IMR-90 (cell line): ENCODE measurements around the gene EMC8.

Experiments
- CEBPB ChIP-seq: IDR thresholded peaks from 2 replicates; pipeline ENCODE4 v1.6.1; 2012; ENCODE audit warnings: low read depth, low read length, improper control_type of control experiment
- MAFK ChIP-seq: IDR thresholded peaks from 2 replicates; pipeline ENCODE4 v1.6.1; 2012; ENCODE audit warnings: low read depth, low read length, improper control_type of control experiment
- MAZ ChIP-seq: IDR thresholded peaks from 2 replicates; pipeline ENCODE4 v1.6.1; 2012; ENCODE audit warnings: low read depth, mild to moderate bottlenecking, low read length, improper control_type of control experiment, moderate library complexity, borderline replicate concordance
- NFE2L2 ChIP-seq: fragments of 150-350 bp; IDR thresholded peaks from 2 replicates; pipeline ENCODE4 v1.6.1; 2016; ENCODE audit warnings: low read depth, mild to moderate bottlenecking, low read length
- POLR2A ChIP-seq: IDR thresholded peaks from 2 replicates; pipeline ENCODE4 v1.6.1; 2012; ENCODE audit warnings: mild to moderate bottlenecking, low read depth, low read length
- RAD21 ChIP-seq: IDR thresholded peaks from 2 replicates; pipeline ENCODE4 v1.6.1; 2012; ENCODE audit warnings: low read length, improper control_type of control experiment
- RCOR1 ChIP-seq: IDR thresholded peaks from 2 replicates; pipeline ENCODE4 v1.6.1; 2012; ENCODE audit warnings: mild to moderate bottlenecking, low read length, improper control_type of control experiment; ENCODE audit not compliant: insufficient replicate concordance
- TF ChIP-seq, protein P1 (sequence below): conservative IDR thresholded peaks from 2 replicates; pipeline ENCODE4 v1.5.1; 2012; ENCODE audit warnings: mild to moderate bottlenecking, low read depth, low read length, improper control_type of control experiment
- TF ChIP-seq, protein P2 (sequence below): fragments of 150-350 bp; IDR thresholded peaks from 2 replicates; pipeline ENCODE4 v1.6.1; 2017; ENCODE audit warnings: mild to moderate bottlenecking, antibody characterized with exemption, low read length, low read depth

DNA sequence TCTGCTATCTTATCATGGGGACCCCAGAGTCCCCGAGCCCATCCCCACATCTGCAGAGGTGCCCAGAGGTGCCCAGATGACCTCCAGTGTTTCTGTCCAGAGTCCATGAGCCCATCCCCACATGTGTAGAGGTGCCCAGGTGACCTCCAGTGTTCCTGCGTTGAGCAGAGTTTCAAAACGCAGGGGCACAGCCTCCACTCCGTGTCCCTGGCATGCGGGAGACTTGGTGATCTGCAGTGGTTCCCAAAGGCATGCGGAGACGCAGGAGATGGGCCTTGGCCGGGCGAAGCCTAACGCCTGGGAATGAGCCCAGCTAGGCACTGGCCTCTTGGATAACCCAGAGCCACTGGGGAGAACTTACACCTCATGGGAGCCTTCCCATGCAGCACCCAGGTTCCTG, 41.5 kb upstream of the EMC8 start:
- TF ChIP-seq, protein P1, sequence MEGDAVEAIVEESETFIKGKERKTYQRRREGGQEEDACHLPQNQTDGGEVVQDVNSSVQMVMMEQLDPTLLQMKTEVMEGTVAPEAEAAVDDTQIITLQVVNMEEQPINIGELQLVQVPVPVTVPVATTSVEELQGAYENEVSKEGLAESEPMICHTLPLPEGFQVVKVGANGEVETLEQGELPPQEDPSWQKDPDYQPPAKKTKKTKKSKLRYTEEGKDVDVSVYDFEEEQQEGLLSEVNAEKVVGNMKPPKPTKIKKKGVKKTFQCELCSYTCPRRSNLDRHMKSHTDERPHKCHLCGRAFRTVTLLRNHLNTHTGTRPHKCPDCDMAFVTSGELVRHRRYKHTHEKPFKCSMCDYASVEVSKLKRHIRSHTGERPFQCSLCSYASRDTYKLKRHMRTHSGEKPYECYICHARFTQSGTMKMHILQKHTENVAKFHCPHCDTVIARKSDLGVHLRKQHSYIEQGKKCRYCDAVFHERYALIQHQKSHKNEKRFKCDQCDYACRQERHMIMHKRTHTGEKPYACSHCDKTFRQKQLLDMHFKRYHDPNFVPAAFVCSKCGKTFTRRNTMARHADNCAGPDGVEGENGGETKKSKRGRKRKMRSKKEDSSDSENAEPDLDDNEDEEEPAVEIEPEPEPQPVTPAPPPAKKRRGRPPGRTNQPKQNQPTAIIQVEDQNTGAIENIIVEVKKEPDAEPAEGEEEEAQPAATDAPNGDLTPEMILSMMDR: no peak
- no peak for TF ChIP-seq POLR2A
- no peak for TF ChIP-seq MAFK
- TF ChIP-seq NFE2L2: no peak
- TF ChIP-seq MAZ: no peak
- TF ChIP-seq RCOR1: no peak
- TF ChIP-seq RAD21: no peak
- TF ChIP-seq CEBPB: no peak
- TF ChIP-seq, protein P2, sequence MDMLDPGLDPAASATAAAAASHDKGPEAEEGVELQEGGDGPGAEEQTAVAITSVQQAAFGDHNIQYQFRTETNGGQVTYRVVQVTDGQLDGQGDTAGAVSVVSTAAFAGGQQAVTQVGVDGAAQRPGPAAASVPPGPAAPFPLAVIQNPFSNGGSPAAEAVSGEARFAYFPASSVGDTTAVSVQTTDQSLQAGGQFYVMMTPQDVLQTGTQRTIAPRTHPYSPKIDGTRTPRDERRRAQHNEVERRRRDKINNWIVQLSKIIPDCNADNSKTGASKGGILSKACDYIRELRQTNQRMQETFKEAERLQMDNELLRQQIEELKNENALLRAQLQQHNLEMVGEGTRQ: no peak
